CD4-positive, alpha-beta T cell treated with Interleukin-6 at 100 ng/mL for 8 hours (primary cell): ENCODE data around the gene ZNF555.

Source experiments
- DNase-seq: peaks from one replicate; pipeline ENCODE4 v3.0.0-alpha.2; 2020; ENCODE audit warnings: mixed read lengths, low spot score

ZNF555 gene

GRCh38 chr19:2827022-2827421, 14.3 kb upstream of the ZNF555 start:
- DNase-seq, result no peak

GRCh38 chr19:2827840-2828489, 13.3 kb upstream of the ZNF555 start:
- DNase-seq, result no peak

- DNase-seq, result no peak
Observed at GRCh38 chr19:2834294-2834871, 6.9 kb upstream of the ZNF555 start.

- no peak for DNase-seq
Observed at GRCh38 chr19:2837430-2837829, 3.8 kb upstream of the ZNF555 start.

GRCh38 chr19:2841855-2842574, 740 bp downstream of the ZNF555 start:
- DNase-seq, result no peak

GRCh38 chr19:2845107-2845506, 3.8 kb downstream of the ZNF555 start:
- no peak for DNase-seq

- no peak for DNase-seq
Observed at GRCh38 chr19:2846180-2846894, 5.1 kb downstream of the ZNF555 start.

- DNase-seq, result no peak
Observed at GRCh38 chr19:2847507-2847906, 6.2 kb downstream of the ZNF555 start.

GRCh38 chr19:2848616-2849015, 7.3 kb downstream of the ZNF555 start:
- DNase-seq, result no peak

GRCh38 chr19:2850256-2850925, 9.1 kb downstream of the ZNF555 start:
- DNase-seq, result no peak

GRCh38 chr19:2852598-2852997, 11.3 kb downstream of the ZNF555 start:
- no peak for DNase-seq

- no peak for DNase-seq
Observed at GRCh38 chr19:2853015-2853606, 11.8 kb downstream of the ZNF555 start.

- DNase-seq, result no peak
Observed at GRCh38 chr19:2854849-2855248, 13.6 kb downstream of the ZNF555 start.

GRCh38 chr19:2856457-2857050, 15.3 kb downstream of the ZNF555 start:
- peak; percentile 44 for DNase-seq

GRCh38 chr19:2858864-2859263, 17.6 kb downstream of the ZNF555 start:
- no peak for DNase-seq

GRCh38 chr19:2863816-2864215, 22.5 kb downstream of the ZNF555 start:
- no peak for DNase-seq

GRCh38 chr19:2865334-2866100, 24.2 kb downstream of the ZNF555 start:
- DNase-seq, result no peak

GRCh38 chr19:2866495-2867024, 25.3 kb downstream of the ZNF555 start:
- no peak for DNase-seq

- no peak for DNase-seq
Observed at GRCh38 chr19:2867025-2867991, 26.0 kb downstream of the ZNF555 start, which contains the start of gene ZNF556. Gene ZNF556 (plus strand): TSS chr19:2867335. CDS start chr19:2867422, 87 bp downstream.
